ENCODE results near the gene ZNF385D. TPM values are rescaled to one million over a fixed set of nuclear protein-coding genes. Genes with fewer than 3 reads are reported as not detected.

Gene ZNF385D
- total and polyA plus RNA-seq, 12 donors: 0.09 to 1.3 (median 0.63) TPM

DNA sequence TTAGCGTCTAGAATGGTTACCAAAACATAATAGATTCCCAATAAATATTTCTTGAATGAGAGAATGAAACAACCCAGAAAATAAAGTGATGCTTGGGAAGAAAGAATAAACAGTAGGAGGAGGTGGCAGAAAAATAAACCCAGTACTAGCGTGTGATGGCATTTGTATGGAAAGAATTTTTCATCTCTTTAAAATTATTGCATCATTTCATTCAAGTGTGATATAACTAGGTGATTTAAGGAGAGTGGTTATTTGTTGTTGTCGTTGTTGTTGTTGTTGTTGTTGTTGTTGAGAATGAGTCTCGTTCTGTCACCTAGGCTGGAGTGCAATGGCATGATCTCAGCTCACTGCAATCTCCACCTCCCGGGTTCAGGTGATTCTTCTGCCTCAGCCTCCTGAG is 293.9 kb downstream of the ZNF385D start:
- H3K4me3 ChIP-seq: no peak overlapping the region
- WGBS, 4 donors: 74 to 85% (median 81%) methylated on average over 5 of the region's 5 CpGs

GRCh38 chr3:21449738-21450137 is 301.3 kb downstream of the ZNF385D start:
- Histone ChIP-seq H3K27ac (no peak overlapping the region), H3K36me3 (replicated peaks in 1 of 2) (no peaks in the 10 kb centered on the region), H3K4me1 (replicated peaks in 1 of 2) (no peaks in the 10 kb centered on the region), H3K4me3 (no peak overlapping the region), H3K9me3 (replicated peaks in 1 of 3) (peaks cover 0 to 3% (median 0%) of the 10 kb centered on the region in 3 donors), H3K27me3 (no peaks in the 10 kb centered on the region)
- 55 to 72% (median 65%) methylated on average over 2 of the region's 2 CpGs for WGBS, 4 donors
- TF ChIP-seq, protein P1, sequence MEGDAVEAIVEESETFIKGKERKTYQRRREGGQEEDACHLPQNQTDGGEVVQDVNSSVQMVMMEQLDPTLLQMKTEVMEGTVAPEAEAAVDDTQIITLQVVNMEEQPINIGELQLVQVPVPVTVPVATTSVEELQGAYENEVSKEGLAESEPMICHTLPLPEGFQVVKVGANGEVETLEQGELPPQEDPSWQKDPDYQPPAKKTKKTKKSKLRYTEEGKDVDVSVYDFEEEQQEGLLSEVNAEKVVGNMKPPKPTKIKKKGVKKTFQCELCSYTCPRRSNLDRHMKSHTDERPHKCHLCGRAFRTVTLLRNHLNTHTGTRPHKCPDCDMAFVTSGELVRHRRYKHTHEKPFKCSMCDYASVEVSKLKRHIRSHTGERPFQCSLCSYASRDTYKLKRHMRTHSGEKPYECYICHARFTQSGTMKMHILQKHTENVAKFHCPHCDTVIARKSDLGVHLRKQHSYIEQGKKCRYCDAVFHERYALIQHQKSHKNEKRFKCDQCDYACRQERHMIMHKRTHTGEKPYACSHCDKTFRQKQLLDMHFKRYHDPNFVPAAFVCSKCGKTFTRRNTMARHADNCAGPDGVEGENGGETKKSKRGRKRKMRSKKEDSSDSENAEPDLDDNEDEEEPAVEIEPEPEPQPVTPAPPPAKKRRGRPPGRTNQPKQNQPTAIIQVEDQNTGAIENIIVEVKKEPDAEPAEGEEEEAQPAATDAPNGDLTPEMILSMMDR (IDR thresholded peaks at IDR 0.05): no peak
- no peak for TF ChIP-seq POLR2A (IDR thresholded peaks at IDR 0.05)
- no peak for DNase-seq
- intact Hi-C loops (cut with DNase I): no loop called here

More for the DNA sequence above, 293.9 kb downstream of the ZNF385D start:
- peaks cover 0 to 3% (median 0%) of the 10 kb centered on the region in 3 donors for H3K9me3 ChIP-seq (replicated peaks in 1 of 3)
- TF ChIP-seq, protein P1 (IDR thresholded peaks at IDR 0.05): no peak
- no peak for TF ChIP-seq POLR2A (IDR thresholded peaks at IDR 0.05)
- H3K27ac ChIP-seq: no peak overlapping the region
- H3K4me1 ChIP-seq (replicated peaks in 1 of 2): no peaks in the 10 kb centered on the region
- H3K36me3 ChIP-seq (replicated peaks in 1 of 2): no peaks in the 10 kb centered on the region
- no peak for DNase-seq
- intact Hi-C loops (cut with DNase I): no loop called here
- no peaks in the 10 kb centered on the region for H3K27me3 ChIP-seq

DNA sequence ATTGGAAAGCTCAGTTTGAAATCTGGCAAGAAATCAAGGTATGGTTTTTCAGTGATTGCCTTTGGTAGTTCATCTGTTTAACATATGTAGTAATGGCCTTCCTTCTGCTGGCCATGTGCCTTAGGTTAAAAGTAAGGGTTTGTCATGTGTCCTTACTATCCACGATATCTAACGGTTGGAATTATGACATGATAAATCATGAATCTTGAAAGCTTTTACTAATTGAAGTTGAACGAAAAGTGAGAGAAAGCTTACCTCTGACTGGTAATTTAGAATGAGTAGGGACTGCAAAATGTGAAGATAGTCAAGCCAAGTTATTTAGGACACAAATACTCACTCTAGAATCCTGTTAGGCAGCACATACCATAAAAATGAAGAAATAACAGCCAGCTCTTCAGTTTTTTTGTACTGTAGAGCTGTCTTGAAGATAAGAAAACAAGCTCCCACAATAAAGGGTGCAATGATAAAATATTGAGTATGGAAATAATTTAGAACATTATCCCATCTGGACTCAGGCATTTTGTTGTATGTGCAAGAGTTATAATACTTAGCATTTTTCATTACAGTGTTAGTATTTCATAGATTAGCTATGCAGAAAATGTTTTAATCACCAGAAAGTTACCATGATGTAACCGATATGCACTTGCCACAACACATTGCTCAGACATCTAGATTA is 303.4 kb downstream of the ZNF385D start:
- H3K4me1 ChIP-seq (replicated peaks in 1 of 2): no peaks in the 10 kb centered on the region
- no peaks in the 10 kb centered on the region for H3K27me3 ChIP-seq
- no peak for TF ChIP-seq POLR2A (IDR thresholded peaks at IDR 0.05)
- TF ChIP-seq, protein P1 (IDR thresholded peaks at IDR 0.05): no peak
- WGBS, 4 donors: 58 to 68% (median 65%) methylated on average over 4 of the region's 4 CpGs
- no peaks in the 10 kb centered on the region for H3K36me3 ChIP-seq (replicated peaks in 1 of 2)
- H3K9me3 ChIP-seq (replicated peaks in 1 of 3): no peaks in the 10 kb centered on the region
- intact Hi-C loops (cut with DNase I): no loop called here
- no peak for DNase-seq
- no peak overlapping the region for H3K4me3 ChIP-seq
- no peak overlapping the region for H3K27ac ChIP-seq

- Histone ChIP-seq H3K27me3 (no peaks in the 10 kb centered on the region), H3K36me3 (replicated peaks in 1 of 2) (no peaks in the 10 kb centered on the region), H3K9me3 (replicated peaks in 1 of 3) (no peaks in the 10 kb centered on the region), H3K4me1 (replicated peaks in 1 of 2) (no peaks in the 10 kb centered on the region), H3K27ac (no peak overlapping the region), H3K4me3 (no peak overlapping the region)
- DNase-seq: no peak
- intact Hi-C loops (cut with DNase I): no loop called here
- 57 to 67% (median 60%) methylated on average over 2 of the region's 2 CpGs for WGBS, 4 donors
- no peak for TF ChIP-seq POLR2A (IDR thresholded peaks at IDR 0.05)
- TF ChIP-seq, protein P1 (IDR thresholded peaks at IDR 0.05): no peak
These were observed 304.0 kb downstream of the ZNF385D start for GRCh38 chr3:21446945-21447475.
